Stimulated activated CD8-positive, alpha-beta memory T cell treated with anti-CD3 and anti-CD28 coated beads, Interleukin-7, amount 100 ng/mL, for 1 hour (primary cell): ENCODE data around the gene EPHB2.
"Not testable (repeated sequence)": the region's sequence is repeated elsewhere in the genome, so short reads cannot be mapped to it uniquely, and the experiment has no call there.

Experiments used
- DNase-seq, 2 donors: peaks; one replicate each; pipeline ENCODE4 v3.0.0-alpha.2; 2020; ENCODE audit warnings: low read depth in 2 of 2

Gene EPHB2

DNA sequence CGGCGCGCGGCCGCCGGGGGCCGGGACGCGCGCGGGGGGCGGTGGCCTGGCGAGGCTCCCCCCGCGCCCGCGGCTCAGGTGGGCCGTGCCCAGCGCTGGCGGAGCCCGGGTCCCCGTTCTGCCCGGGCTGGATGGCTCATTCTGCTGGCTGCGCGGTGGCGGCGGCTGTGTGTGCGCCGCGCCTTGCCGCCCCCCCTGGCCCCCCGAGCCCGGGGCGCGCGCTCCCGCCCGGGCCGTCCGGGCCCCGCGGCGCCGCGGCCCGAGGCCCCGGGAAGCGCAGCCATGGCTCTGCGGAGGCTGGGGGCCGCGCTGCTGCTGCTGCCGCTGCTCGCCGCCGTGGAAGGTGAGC, at the start of gene EPHB2:
EPHB2 (plus strand) TSS at position 139 of the 349 bp plus-strand sequence; CDS start at position 283, 144 bp downstream.
- DNase-seq = no peak

DNA sequence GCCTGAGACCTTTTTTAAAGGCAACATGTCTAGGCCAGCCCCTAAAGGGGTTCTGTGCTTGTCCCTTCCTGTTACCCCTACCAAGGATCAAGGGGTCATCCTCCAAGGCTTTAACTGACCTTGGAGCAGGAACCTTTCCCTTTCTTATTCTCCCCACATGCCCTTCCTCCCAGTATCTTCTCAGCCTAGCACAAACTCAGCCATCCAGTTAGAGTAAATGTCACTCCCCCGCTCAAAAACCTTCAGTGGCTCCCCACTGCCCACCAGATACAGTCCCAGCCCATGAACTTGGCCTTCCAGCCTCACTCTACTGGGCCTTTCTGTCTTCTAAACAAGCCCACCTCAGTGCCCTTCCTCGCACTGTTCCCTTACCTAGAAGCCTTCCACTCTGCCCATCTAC, 48.8 kb upstream of the EPHB2 start:
- no peak for DNase-seq

DNA sequence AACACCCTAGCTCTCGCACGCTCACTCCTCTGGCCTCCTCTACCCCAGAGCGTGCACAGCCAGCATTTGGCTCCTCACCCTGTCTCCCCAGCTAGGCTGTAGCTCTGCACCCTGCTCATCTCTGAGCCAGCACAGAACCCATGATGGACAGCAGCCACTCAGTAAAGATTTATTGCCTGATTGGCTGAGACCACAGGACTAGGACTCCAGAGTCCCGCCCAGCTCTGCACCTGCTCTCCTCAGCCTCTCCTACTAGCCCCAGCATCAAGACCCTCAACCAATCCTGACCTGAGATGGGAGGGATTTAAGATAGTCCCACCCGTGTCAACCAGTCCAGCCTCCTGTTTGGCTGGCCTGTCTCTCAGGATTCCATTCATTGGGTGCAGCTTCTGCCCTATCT, 48.3 kb upstream of the EPHB2 start:
- DNase-seq = no peak

DNA sequence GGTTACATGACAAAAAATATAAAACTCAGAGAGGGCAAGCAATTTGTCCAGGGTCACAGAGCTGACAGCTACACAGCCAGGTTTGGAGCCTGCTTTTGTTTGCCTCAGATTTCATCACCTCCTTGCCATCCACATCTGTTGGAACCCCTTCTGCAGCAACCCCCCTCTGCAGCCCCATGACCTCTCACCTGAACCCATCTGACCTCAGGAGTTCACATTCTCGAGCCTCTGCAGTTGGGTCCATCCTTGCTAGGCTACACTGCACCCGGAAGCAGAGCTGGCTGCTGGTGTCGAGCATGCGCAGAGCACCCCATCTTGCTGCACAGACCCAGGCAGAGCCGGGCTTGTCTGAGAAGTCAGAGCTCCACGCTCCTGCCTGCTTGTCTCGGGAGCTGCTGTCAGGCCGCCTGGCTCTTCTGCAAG, 47.6 kb upstream of the EPHB2 start:
- DNase-seq = no peak

DNA sequence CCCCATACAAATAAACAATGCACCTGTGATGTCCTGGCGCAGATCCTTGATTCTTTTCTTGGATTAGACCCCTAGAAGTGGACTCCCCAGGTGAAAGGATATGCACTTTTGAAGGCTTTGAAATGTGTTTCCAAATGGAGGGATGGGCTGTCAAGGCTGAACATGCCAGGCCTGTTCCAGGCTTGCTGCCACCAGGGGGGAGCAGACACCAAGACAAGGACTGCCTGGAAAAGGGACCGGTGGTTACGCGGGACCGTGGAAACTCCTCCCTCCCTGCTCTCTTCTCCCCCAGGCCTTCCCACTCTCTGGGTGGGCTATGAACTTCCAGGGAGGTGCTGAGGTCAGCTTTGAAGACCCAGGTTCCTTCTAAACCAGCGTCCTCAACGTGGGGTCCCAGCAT, 44.9 kb upstream of the EPHB2 start:
- DNase-seq = no peak

DNA sequence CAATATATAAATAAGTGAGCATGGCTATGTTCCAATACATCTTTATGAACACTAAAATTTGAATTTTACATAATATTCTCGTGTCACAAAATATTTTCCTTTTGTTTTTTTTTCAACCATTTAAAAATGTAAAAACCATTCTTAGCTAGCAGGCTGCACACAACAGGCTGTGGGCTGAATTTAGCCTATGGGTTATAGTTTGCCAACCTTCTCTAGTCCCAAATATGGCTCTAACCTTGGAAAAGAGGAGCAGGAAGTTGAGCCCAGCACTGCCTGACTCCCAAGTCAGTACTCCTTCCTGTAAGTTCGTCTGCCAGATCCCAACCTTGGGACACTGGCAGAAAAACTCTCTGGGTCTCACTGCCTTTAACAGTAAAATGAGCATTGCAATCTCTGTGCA, 44.2 kb upstream of the EPHB2 start:
- no peak for DNase-seq

DNA sequence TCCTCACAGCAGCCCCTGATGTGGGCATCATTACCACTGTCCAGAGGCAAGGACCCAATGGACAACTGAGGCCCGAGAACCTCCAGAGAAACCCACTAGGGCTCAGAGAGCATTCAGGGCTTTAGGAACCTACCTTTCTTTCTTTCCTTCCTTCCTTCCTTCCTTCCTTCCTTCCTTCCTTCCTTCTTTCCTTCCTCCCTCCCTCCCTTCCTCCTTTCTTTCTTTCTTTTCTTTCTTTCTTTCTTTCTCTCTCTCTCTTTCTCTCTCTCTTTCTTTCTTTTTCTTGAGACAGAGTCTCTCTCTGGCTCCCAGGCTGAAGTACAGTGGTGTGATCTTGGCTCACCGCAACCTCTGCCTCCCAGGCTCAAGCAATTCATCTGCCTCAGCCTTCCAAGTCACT, 41.8 kb upstream of the EPHB2 start:
- not testable (repeated sequence) for DNase-seq

DNA sequence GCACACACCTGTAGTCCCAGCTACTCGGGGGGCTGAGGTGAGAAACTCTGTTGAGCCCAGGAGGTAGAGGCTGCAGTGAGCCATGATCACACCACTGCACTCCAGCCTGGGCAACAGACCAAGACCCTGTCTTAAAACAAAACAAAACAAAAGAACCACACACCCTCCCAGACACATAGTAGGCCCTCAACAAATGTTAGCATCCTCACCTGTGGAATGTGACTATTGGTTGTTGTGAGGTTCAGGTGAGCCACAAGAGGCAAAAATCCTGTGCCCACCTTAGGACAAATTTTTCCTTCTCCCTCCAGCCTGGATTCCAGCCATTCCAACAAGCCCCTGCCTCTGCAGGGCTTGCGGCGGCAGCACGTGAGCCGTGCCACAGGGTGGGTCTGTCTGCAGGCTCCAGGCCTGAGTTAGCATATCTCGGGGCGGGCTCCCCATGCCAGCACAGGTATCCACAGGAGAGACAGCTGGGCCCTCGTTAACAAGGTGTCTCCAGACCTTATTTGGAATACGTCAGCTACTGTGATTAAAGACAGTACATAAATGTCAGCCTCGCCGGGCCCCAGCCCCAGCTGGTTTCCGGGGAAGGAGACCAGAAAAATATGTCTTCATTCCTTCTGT, 40.2 kb upstream of the EPHB2 start:
- DNase-seq = no peak

DNA sequence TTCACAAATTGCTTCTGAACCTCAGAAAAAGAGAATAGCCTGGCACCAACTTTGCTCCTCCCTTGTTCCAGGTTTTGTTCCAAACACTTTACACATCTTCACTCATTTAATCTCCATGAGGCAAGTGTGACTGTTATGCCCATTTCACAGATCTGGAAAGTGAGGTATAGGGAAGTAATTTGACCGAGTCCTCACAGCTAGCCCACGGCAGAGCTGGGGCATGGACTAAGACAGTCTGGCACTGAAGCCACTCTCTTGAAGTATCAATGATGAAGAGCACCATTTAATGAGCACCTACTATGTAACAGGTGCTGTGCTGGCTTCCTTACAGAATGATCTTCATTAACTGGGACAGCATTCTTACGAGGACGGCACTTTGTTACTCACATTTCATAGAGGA, 38.6 kb upstream of the EPHB2 start:
- DNase-seq = no peak

DNA sequence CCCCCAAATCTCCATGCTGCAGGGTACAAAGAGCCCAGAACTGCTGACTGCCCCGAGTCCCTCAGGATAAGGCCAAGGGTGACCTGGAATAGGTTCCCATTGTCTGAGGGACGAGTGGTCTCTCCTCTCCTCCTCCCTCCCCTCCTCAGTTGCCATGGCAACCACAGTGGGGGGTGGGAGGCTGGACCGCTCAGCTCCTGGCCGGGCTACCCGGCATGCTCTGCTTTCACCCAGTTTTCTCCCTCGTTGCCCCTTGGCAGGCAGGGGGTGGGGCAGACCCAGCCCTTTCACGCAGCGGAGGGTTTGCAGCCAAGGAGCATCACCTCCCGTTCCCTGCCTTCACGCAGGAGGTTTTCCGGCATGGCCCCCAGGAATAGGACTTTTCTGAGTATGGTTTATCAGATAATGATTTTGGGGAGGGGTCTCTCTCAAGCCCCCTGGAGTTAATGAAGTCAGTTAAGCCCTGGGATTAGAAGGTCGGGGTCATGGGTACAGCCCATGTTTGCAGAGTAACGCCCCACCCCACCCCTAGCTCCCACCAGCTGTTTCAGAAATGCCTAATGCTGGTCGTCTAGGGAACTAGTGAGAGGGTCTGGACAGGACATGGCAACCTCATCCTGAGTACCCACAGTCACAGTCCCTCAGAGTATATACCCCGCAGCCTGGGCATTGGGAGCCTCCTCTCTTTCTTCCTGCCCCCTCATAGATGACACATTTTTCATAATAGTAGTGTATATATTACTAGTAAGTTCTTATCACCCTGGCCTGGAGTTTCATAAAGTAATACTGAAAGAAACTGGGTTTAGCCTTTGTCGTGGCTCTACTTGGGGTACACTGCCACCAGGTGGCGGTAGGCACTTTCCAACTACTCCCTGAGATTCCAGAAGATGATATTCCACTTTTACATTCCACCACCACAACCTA, 36.9 kb upstream of the EPHB2 start:
- DNase-seq = no peak

DNA sequence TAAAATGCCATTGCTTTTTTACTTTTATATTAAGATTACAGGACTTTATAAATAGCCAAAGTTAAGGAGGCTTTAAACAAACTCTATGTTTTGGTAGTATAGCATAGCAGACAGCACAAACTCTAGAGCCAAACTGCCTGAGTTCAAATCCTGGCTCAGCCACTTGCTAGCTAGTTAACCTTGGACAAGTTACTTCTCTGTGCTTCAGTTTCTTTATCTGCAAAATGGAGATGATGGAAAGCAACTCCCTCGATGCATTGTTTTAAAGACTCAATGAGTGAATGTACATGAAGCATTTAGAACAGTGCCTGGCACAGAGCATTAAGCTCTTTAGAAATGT, 36.3 kb upstream of the EPHB2 start:
- no peak for DNase-seq

DNA sequence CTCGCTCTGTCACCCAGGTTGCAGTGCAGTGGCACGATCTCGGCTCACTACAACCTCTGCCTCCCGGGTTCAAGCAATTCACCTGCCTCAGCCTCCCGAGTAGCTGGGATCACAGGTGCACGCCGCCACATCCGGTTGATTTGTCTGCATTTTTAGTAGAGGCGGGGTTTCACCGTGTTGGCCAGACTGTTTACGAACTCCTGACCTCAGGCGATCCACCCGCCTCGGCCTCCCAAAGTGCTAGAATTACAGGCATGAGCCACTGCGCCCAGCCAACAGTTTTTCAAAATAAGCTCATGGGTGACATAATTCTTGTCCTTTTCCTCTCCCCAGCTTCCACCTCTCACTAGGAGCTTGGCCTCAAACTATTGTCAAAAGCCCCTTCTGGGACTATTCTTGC, 34.5 kb upstream of the EPHB2 start:
- not testable (repeated sequence) for DNase-seq

DNA sequence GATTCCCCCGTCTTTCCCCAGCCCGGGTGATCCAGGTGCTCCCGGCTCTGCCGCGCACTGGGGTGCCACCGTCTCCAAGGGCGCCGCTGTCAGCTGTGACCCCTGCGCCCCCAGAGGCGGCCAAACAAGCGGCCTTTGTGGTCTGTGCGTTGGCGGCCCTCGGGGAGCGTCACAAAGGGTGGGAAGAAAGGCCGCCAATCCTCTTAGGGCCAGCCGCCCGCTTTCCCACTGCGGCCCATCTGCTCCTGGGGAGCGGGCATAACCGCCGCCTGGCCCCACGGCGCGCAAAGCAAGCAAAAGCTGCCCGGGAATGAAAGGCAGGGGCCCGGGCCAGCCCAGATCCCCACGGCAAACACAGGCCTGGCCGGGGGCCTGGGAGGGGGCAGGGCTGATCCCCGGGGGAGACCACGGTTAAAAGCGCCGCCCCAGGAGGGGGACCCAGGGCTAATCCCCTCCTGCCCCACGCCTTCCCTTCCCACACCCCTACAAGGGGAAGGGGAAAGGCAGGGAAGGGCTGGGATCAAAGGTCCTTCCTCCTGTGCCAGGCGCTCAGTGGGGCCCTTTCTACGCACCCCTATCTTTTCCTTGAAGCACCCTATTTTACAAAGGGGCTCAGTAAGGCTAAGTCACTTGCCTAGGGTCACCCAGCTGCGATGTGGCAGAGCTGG, 33.6 kb upstream of the EPHB2 start:
- DNase-seq = no peak

DNA sequence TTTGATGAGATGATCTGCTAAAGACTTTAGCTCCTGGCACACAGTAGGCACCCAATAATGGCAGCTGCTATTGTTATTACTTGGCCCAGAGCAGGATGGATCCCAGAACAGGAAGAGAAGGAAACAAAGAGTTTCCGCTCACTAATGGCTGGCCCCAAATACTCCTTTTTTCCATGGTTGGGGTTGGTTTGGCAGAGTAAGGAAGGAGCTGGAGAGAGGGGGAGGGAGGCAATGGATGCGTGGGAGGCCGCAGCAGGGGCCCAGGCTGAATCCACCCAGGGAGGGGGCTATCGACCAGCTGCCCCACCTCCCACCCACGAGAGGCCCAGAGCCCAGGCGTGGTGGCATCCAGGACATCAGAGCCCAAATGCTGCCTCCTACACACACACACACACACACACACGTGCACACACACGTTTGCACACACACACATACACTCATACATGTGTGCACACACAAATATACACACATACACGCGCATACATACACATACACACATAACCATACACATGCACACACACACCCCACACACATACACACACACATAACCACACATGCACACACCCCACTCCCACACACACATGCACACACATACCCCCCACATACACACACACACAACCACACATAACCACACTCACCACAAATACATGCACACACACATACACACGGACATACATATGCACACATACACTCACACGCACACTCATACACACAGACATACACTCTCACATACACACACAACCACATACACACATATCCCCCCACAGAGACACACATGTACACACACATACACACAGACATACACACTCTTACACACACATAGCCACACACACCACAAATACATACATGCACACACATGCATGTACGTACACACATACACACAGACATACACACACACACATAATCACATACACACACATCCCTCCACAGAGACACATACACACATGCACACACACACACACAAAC, 32.4 kb upstream of the EPHB2 start:
- DNase-seq = no peak

DNA sequence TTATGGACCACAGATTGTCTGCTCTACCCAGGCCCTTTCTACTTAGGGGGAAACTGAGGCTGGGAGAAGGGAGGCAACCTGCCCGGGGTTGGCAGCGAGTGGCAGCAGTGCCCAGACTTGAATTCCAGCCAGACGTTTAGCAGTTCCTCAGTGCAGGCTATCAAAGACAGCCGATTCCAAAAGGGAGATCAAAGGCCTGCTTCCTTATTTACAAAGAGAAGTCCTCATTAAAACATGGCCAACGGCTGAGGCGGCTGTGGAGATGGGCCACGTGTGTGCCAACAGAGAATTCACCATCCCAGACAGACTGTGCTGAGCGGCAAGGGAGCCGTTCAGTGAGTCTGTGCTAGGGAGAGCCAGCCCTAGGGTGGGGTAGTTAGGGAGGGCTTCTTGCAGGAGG, 29.9 kb upstream of the EPHB2 start:
- DNase-seq = no peak

DNA sequence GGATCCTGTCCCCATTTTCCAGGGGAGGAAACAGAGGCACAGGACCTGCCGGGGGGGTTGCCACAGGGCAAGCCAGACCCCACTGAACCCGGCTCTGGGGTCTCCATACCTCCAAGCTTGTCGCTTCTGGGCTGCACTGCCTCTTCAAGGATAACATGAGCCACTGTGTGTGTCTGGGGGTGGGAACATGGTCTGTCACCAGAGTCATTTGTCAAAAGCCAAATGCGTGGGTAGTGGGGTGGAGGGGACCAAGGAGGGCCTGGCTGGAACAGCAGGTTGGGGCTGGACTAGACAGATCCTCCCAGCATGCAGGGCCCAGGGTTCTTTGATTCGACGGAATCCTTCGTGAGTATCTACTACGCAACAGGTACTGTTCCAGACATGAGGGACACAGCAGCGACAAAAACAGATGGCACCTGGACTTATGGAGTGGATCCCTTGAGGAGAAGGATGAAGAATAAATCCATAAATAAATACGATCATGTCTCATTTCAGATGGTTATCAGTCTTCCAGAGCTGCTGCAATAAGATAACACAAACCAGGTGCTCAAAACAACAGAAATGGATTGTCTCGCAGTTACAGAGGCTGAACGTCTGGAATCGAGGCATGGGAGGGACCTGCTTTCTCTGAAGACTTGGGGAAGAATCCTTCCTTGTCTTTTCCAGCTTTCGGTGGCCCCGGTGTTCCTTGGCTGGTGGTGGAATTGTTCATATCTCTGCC, 28.9 kb upstream of the EPHB2 start:
- no peak for DNase-seq

DNA sequence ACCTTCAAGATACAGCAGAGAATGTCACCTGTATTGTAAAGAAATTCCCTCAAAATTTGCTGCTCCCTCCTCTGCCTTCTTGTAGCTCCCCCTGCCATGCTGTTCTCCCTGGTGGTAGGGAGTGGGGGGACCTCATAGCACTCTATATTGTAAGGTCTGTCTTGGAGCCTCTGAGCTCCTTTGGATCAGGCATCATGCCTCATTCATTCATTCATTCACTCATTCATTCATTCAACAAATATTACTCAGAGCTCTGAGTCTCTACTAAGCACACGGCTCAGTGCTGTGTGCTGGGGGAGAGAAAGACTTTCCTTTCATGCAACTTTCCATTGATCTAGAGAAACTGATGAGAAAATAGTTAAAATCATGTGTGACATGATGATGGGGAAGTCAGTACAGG, 27.1 kb upstream of the EPHB2 start:
- no peak for DNase-seq

DNA sequence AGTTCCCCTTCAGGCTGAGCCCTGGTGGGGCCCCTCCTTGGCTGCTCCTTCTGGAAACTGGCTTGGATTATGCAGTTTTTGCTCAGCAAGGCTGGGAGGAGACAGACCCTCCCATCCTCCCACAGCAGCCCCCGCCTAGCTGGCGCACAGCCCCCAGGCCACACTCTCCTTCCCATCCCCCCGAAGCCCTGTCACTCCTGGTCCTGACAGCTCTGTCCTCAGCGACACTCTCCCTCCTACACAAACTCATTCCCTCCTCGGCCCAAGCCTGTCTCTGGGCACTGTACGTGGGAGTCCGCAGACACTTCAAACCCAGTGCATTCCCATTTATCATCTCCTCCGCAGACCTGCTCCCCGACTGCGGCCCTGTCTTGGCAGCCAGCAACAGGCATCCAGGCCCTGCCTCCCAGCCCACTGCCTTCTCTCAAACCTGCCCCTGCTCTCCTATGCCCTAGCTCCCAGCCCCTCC, 25.0 kb upstream of the EPHB2 start:
- no peak for DNase-seq

DNA sequence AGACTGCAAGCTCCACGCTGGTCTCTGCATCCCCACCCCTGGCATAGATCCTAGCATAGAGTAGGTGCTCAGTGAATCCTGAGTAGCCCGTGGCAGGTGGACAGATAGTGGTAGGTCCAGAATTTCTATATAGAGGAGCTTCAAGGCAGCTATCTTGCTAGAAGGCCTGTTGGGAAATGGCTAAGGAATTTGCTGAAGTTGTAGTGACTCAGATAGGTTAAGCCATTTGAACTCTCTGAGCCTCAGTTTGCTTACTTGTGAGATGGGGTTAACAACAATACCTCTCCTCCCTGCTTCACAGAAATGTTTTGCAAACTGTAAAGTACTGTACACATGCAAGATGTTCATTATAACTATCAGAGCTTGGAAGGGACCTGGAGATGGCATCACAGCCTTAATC, 23.4 kb upstream of the EPHB2 start:
- no peak for DNase-seq

DNA sequence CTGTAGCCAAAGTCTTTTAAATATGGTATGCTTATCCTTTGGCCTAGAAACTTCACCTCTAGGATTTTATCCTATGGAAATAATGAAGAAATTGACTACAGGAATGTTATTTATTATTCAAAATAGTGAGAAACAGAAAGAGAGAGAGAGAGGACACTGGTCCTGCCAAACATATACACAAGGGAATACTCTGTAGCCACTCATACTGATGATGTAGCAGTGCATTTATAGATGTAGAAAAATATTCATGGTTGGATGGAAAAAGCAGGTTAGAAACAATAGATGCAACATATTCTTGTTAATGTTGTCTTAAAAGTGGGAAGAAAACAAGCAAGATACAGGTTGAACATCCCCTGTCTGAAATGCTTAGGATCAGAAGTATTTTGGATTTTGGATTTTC, 22.2 kb upstream of the EPHB2 start:
- DNase-seq = no peak

DNA sequence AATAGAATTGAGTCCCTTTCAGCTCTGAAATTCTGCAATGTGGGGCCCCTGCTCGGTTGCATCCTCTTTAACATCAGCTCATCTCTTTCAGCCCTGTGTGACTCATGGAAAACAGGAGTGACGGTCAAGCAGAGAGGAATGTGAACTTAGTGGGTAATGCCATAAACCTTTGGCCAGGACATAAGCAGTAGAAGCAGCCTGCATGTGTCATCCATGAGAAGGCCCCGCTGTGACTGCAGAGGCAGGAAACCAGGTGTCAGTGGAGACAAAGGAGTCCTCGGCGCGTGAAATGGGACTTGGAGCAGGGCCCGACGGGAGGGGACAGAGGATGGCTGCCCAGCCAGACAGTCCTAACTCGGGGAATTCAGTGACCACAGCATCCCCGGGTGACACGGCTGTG, 21.1 kb upstream of the EPHB2 start:
- no peak for DNase-seq
